ENCODE data around the gene DPF1.

The DPF1 gene

GRCh38 chr19:38201731-38202130, 22.3 kb downstream of the DPF1 start:
- DNase-seq (ENCODE audit: low read depth in 3 of 3) = no peak

GRCh38 chr19:38199340-38199739, 24.7 kb downstream of the DPF1 start:
- no peak for DNase-seq (ENCODE audit: low read depth in 3 of 3)

GRCh38 chr19:38197937-38198704, 25.9 kb downstream of the DPF1 start:
- DNase-seq (ENCODE audit: low read depth in 3 of 3) = no peak

- DNase-seq (ENCODE audit: low read depth in 3 of 3) = no peak
Observed at GRCh38 chr19:38196948-38197656, 26.9 kb downstream of the DPF1 start.

GRCh38 chr19:38196245-38196837, 27.7 kb downstream of the DPF1 start:
- no peak for DNase-seq (ENCODE audit: low read depth in 3 of 3)

DNA sequence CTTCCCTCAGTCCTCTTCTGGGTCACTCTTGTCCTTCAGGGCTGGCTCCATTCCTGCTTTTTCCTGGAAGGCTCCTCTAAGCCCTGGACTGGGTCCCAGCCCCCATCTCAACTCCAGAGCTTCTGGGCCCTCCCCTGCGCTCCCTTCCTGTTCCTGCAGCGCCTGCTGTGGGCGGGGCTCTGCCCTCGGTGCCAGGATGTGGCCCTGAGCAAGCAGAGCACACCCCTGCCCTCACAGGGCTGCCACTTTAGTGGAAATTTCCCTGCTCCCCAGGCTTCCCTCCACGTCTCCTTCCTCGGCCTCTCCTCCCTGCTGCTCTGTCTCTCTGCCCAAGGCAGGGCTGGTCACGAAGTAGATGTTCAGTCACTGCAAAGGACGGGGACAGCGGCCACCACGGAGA, 28.8 kb downstream of the DPF1 start:
- no peak for DNase-seq (ENCODE audit: low read depth in 3 of 3)

GRCh38 chr19:38194061-38194701, 29.8 kb downstream of the DPF1 start:
- no peak for DNase-seq (ENCODE audit: low read depth in 3 of 3)

DNA sequence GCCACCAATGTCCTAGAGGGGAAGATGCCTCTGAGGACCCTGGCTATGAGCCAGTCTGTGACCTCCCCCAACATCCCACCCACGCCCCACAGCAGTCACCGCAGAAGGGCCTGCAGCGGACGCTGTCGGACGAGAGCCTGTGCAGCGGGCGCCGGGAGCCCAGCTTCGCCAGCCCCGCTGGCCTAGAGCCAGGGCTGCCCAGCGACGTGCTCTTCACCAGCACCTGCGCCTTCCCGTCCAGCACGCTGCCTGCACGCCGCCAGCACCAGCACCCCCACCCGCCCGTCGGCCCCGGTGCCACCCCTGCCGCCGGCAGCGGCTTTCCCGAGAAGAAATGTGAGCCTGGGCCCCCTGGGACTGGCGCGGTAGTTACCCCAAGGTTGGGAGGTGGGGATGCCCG, 30.6 kb downstream of the DPF1 start:
- DNase-seq (ENCODE audit: low read depth in 3 of 3) = no peak

DNA sequence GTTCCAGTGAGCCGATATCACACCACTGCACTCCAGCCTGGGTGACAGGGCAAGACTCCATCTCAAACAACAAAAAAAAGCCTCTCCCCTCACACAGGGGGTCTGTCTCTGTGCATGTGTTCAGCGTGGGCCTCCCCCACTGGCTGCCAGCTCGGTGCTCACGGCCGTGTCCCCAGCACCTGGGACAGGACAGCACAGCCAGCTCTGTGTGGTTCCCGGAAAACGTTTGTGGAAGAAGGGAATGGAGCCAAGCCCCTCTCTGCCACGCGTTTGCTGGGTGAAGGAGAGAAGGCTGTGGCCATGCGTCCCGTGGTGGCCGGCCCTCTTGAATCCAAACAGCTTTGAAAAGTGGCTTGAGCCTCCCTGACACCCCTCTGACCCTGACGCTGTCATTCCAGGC, 32.3 kb downstream of the DPF1 start:
- DNase-seq (ENCODE audit: low read depth in 3 of 3) = no peak

DNA sequence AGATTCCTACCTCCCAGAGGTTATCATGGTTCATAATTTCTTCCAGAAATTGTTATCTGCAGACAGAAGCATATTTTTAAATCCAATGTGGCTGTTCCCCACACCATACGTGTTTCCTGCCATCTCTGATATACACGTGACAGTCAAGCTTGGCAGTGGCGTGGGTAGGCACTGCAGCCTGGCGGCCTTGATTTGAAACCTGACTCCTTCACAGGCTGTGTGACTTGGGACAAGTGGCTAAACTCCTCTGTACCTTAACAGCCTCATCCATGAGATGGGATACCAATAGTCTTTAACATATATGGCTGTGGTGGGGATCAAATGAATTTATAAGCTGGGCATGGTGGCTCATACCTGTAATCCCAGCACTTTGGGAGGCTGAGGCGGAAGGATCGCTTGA, 33.2 kb downstream of the DPF1 start:
- no peak for DNase-seq (ENCODE audit: low read depth in 3 of 3)

- no peak for DNase-seq (ENCODE audit: low read depth in 3 of 3)
Observed at GRCh38 chr19:38190061-38190460, 34.0 kb downstream of the DPF1 start.

- no peak for DNase-seq (ENCODE audit: low read depth in 3 of 3)
Observed at GRCh38 chr19:38185562-38185961, 38.5 kb downstream of the DPF1 start.

GRCh38 chr19:38184815-38185214, 39.2 kb downstream of the DPF1 start:
- no peak for DNase-seq (ENCODE audit: low read depth in 3 of 3)

DNA sequence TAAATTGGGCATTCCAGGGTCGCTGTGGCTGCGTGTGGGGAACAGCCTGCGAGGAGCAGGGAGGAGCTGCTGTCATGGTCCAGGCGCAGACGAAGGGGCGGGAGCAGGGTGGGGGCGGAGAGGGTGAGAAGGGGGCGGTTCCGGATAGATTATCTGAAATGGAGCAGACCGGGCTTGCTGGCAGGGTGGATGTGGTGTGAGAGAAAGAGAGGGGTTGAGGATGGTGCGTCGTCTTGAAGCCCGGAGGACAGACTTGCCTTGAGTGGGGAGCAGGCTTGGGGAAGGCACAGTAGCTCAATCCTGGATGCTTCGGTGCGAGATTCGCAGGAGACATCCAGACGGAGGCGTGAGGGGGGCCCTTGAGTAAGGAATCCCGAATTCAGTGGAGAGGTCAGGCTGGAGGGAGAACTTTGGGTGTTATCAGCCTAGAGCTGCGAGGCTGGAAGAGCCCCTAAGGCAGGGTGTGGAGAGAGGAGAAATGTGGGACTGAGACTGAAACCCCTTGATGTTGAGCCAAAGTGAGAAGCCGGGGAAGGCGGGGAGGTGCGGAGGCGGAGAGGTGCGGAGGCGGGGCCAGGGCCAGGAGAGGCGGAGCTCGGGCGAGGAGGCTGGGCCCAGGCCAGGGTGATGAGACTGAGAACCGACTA, 40.6 kb downstream of the DPF1 start:
- no peak for DNase-seq (ENCODE audit: low read depth in 3 of 3)

GRCh38 chr19:38182536-38183210, 41.3 kb downstream of the DPF1 start:
- no peak for DNase-seq (ENCODE audit: low read depth in 3 of 3)

DNA sequence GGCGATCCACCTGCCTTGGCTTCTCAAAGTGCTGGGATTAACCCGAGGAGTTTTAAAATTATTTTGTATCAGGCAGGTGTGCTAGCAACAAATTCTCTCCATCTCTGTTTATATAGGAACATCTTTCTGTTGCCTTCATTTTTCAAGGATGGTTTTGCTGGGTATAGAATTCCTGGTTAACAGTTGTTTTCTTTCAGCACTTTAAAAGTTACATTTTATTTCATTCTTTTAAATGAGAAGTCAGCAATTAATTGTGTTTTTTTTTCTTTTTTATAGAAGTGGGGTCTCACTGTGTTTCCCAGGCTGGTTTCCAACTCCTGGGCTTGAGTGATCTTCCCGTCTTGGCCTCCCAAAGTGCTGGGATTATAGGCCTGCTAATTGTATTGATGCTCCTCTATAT, 44.0 kb downstream of the DPF1 start:
- DNase-seq (ENCODE audit: low read depth in 3 of 3) = no peak

GRCh38 chr19:38175422-38175821, 48.6 kb downstream of the DPF1 start:
- no peak for DNase-seq (ENCODE audit: low read depth in 3 of 3)

- no peak for DNase-seq (ENCODE audit: low read depth in 3 of 3)
Observed at GRCh38 chr19:38173291-38174041, 50.6 kb downstream of the DPF1 start.

DNA sequence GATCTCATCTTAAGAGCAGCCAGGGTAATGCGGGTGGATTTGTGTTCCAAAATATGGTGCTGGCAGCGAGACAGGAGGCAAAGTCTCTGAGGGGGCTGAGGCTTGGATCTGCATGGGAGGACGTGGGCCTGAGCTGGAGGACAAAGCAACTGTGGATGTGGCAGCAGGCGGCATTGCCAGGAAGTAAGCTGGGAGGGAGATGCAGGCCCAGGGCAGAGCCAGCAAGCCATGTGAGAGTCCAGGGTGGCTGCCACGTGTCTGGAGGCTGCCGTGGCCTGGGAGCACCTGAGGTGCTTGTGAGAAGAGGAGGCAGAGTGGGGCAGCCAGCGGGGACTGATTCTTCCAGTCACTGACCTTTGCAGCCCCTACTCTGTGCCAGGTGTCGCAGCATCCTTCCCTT, 52.0 kb downstream of the DPF1 start:
- no peak for DNase-seq (ENCODE audit: low read depth in 3 of 3)

GRCh38 chr19:38170334-38170733, 53.7 kb downstream of the DPF1 start:
- no peak for DNase-seq (ENCODE audit: low read depth in 3 of 3)

- DNase-seq (ENCODE audit: low read depth in 3 of 3) = no peak
Observed at GRCh38 chr19:38168637-38169036, 55.4 kb downstream of the DPF1 start.
